GM12891 (cell line): Measurements from ENCODE around the gene DLD.

Source experiments
- PAX5 ChIP-seq: IDR thresholded peaks from 2 replicates; pipeline ENCODE4 v1.6.1; 2011; ENCODE audit warnings: low read length, moderate library complexity, mild to moderate bottlenecking; ENCODE audit not compliant: insufficient read depth, severe bottlenecking
- POLR2A ChIP-seq: IDR thresholded peaks from 2 replicates; pipeline ENCODE4 v1.6.1; 2011; ENCODE audit warnings: low read depth, low read length, control low read depth
- POLR2AphosphoS5 ChIP-seq: IDR thresholded peaks from 2 replicates; pipeline ENCODE4 v1.6.1; 2011; ENCODE audit warnings: low read depth, low read length, control low read depth
- POU2F2 ChIP-seq: IDR thresholded peaks from 2 replicates; pipeline ENCODE4 v1.6.1; 2011; ENCODE audit warnings: low read depth, mild to moderate bottlenecking, control low read depth, low read length, moderate library complexity
- SPI1 ChIP-seq: IDR thresholded peaks from 2 replicates; pipeline ENCODE4 v1.6.1; 2011; ENCODE audit warnings: low read depth, low read length, control low read depth
- TAF1 ChIP-seq: IDR thresholded peaks from 2 replicates; pipeline ENCODE4 v1.6.1; 2011; ENCODE audit warnings: low read depth, low read length, control low read depth

DNA sequence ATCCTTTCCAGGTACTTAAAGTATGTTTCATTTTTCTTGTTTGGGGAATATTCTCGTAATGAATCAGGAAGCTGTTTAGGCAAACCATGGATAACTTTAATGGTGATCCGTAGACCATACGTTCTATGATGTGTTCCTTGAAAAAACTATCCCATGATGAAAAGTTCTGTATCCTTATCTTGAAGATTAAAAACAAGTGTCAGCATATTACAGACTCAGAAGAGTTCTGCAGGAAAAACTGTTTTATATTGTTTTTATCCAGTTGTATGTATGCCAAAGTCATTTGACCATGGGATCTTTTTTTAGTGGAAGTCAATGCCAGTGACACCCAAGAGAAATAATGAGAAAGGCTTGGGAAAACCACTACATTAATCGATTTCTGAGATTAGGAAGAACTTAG lies 52.0 kb downstream of the DLD start:
- TF ChIP-seq POLR2A (no peak), POLR2AphosphoS5 (no peak), POU2F2 (no peak), TAF1 (no peak), SPI1 (no peak), PAX5 (no peak)
